ENCODE measurements around the gene TRAPPC14. TPM values are rescaled to one million over a fixed set of nuclear protein-coding genes. Genes with fewer than 3 reads are reported as not detected.

TRAPPC14 gene
- total and polyA plus RNA-seq, 9 of the 15 experiments (the other 6 are each of a cell fraction or from before 2014, with no cell fraction given) = 0.42 to 45.9 (median 18.2) TPM

GRCh38 chr7:100177045-100178001 is 18.8 kb upstream of the TRAPPC14 start, which contains the start of the genes GPC2 and STAG3 (continued):
- no peak for TF ChIP-seq BCL6 (CRISPR knock-in tag; IDR thresholded peaks at IDR 0.05)
- no peak for TF ChIP-seq FUS (optimal IDR thresholded peaks at IDR 0.05; ENCODE audit: low read depth, low read length)
- peak; percentile 63 for TF ChIP-seq TBP (optimal IDR thresholded peaks at IDR 0.05; ENCODE audit: low read depth, low read length)
- TF ChIP-seq BRD9 (IDR thresholded peaks at IDR 0.05; ENCODE audit: low read depth, partially characterized antibody) = no peak
- TF ChIP-seq, protein P1, sequence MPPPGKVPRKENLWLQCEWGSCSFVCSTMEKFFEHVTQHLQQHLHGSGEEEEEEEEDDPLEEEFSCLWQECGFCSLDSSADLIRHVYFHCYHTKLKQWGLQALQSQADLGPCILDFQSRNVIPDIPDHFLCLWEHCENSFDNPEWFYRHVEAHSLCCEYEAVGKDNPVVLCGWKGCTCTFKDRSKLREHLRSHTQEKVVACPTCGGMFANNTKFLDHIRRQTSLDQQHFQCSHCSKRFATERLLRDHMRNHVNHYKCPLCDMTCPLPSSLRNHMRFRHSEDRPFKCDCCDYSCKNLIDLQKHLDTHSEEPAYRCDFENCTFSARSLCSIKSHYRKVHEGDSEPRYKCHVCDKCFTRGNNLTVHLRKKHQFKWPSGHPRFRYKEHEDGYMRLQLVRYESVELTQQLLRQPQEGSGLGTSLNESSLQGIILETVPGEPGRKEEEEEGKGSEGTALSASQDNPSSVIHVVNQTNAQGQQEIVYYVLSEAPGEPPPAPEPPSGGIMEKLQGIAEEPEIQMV (tag; conservative IDR thresholded peaks at IDR 0.05; ENCODE audit: low read depth) = 0 out of 2 replicates have a peak, but pooled peaks have one; percentile 35
- 0 out of 2 replicates have a peak, but pooled peaks have one; percentile 65 for TF ChIP-seq PRMT5 (CRISPR knock-in tag; IDR thresholded peaks at IDR 0.05)
- no peak for TF ChIP-seq PTRF (tag; IDR thresholded peaks at IDR 0.05)
- no peak for TF ChIP-seq HNRNPK (IDR thresholded peaks at IDR 0.05; ENCODE audit: low read depth, low read length, poor library complexity, severe bottlenecking)
- no peak for TF ChIP-seq ETV1 (tag; conservative IDR thresholded peaks at IDR 0.05; ENCODE audit: low read depth)
- TF ChIP-seq PHF8 (IDR thresholded peaks at IDR 0.05; ENCODE audit: borderline replicate concordance, low read length) = peak; percentile 62; the same call in 1 of the 2 replicates
- 0 out of 2 replicates have a peak, but pooled peaks have one; percentile 45 for TF ChIP-seq HDAC8 (tag; IDR thresholded peaks at IDR 0.05)
- peak; percentile 55; the same call in 1 of the 2 replicates for TF ChIP-seq RNF2 (IDR thresholded peaks at IDR 0.05)
- TF ChIP-seq RAD51 (IDR thresholded peaks at IDR 0.05; ENCODE audit: borderline replicate concordance, low read depth) = peak; percentile 49; the same call in 1 of the 2 replicates
- TF ChIP-seq SMARCA5 (IDR thresholded peaks at IDR 0.05) = no peak
- TF ChIP-seq HIVEP1 (CRISPR knock-in tag; IDR thresholded peaks at IDR 0.05) = no peak
- TF ChIP-seq NFXL1 (CRISPR knock-in tag; IDR thresholded peaks at IDR 0.05) = no peak
- TF ChIP-seq ZNF165 (CRISPR knock-in tag; IDR thresholded peaks at IDR 0.05; ENCODE audit: borderline replicate concordance) = no peak
- TF ChIP-seq, protein P2, sequence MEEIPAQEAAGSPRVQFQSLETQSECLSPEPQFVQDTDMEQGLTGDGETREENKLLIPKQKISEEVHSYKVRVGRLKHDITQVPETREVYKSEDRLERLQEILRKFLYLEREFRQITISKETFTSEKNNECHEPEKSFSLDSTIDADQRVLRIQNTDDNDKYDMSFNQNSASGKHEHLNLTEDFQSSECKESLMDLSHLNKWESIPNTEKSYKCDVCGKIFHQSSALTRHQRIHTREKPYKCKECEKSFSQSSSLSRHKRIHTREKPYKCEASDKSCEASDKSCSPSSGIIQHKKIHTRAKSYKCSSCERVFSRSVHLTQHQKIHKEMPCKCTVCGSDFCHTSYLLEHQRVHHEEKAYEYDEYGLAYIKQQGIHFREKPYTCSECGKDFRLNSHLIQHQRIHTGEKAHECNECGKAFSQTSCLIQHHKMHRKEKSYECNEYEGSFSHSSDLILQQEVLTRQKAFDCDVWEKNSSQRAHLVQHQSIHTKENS (CRISPR knock-in tag; IDR thresholded peaks at IDR 0.05) = no peak
- TF ChIP-seq SFPQ (IDR thresholded peaks at IDR 0.05; ENCODE audit: low read depth, low read length) = no peak
- TF ChIP-seq, protein P3, sequence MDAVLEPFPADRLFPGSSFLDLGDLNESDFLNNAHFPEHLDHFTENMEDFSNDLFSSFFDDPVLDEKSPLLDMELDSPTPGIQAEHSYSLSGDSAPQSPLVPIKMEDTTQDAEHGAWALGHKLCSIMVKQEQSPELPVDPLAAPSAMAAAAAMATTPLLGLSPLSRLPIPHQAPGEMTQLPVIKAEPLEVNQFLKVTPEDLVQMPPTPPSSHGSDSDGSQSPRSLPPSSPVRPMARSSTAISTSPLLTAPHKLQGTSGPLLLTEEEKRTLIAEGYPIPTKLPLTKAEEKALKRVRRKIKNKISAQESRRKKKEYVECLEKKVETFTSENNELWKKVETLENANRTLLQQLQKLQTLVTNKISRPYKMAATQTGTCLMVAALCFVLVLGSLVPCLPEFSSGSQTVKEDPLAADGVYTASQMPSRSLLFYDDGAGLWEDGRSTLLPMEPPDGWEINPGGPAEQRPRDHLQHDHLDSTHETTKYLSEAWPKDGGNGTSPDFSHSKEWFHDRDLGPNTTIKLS (IDR thresholded peaks at IDR 0.05; ENCODE audit: borderline replicate concordance, low read depth) = no peak; the same call in 1 of the 2 replicates
- TF ChIP-seq FOXA1 (IDR thresholded peaks at IDR 0.05; ENCODE audit: borderline replicate concordance) = no peak
- peak; percentile 92 for TF ChIP-seq ZNF232 (CRISPR knock-in tag; IDR thresholded peaks at IDR 0.05)
